ENCODE results near the gene TMEM37.

GRCh38 chr2:119461811-119462210 is 30.2 kb downstream of the TMEM37 start:
- TF ChIP-seq EZH2phosphoT487 (IDR thresholded peaks at IDR 0.05; ENCODE audit: low read depth, severe bottlenecking, unreplicated experiment), result no peak
- no peak for TF ChIP-seq EZH2 (IDR thresholded peaks at IDR 0.05; ENCODE audit: borderline replicate concordance)
- no peak for TF ChIP-seq CTCF (IDR thresholded peaks at IDR 0.05; ENCODE audit: poor library complexity)
